NCI-H524 treated with DMSO at 0.1 percent for 48 hours (cell line): ENCODE data around the gene PADI1.
"Not testable (repeated sequence)": the region's sequence is repeated elsewhere in the genome, so short reads cannot be mapped to it uniquely, and the experiment has no call there.

Experiments used
- DNase-seq: peaks from one replicate; lab custom pipeline; 2025; lab: John Stamatoyannopoulos, UW

PADI1 gene

DNA sequence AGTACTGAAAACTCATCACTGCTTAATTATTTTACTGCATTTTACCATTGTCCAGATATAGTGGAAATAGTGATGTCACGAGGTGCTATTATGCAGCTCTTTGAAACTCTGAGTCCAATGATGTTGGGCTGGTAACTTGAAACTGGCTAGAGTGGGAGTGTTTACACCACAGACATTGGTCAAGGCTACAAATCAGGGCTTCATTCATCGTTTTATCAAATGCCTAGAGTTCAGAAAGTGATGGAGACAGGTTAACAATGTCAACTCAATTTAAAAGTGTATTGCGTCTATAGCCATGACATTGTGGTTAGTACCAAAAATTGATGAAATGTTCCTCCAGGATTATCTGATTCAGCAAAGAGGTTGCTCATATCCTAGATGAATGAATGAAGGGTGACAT lies 12.7 kb downstream of the PADI1 start:
- no peak for DNase-seq

DNA sequence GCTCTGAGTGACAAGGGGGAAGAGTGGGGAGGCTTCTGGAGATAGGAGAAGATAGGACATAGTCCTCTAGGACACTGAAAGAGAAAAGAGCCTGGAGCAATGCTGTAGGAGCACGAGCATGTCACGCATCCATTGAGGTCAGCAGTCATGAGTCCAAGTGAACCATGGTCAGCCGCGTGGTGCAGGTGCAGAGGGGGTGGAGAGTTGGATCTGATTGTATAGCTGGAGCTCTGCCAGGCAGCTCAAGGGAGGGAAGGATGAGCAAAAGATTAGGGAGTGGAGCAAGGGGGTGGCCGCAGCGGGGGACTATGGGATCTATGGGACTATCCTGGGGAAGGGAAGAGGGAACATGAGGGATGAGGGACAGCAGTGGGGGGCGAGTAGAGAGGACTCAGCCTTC lies 14.0 kb downstream of the PADI1 start:
- DNase-seq: no peak

DNA sequence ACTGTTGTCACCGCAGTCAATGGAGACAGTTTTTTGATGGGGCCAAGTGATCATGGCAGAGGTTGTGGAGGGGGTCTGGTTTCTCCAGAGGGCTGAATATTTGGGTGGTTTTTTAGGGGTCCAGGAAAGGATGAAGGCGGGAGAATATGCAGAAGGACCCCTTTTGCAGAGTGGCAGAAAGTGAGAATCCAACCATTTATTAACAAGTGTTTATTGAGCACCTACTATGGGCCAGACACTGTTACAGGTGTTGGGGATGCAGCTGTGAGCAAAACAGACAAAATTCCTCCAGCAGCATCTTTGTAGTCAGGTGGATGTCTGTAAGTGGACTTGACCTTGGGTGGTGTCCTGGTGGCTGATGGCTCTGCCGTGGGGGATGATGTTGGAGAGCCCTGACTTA lies 15.4 kb downstream of the PADI1 start:
- no peak for DNase-seq

DNA sequence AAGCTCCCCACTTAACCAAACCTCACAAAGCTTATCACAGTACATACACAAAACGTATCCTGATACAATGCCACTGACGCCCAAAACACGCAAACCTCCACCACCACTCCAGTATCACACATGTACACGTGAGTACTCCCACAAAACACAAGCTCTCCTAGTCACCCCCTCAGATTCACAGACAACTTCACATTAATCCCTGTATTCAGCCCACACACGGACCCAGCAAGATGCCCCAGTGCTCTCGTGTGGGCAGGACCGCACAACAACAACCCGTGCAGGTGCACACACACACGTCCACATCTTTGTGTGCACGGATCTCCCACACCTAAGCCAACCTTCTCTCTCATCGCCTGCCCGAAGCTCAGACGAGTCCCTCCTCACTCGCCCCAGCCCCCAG lies 17.6 kb downstream of the PADI1 start:
- DNase-seq: no peak

DNA sequence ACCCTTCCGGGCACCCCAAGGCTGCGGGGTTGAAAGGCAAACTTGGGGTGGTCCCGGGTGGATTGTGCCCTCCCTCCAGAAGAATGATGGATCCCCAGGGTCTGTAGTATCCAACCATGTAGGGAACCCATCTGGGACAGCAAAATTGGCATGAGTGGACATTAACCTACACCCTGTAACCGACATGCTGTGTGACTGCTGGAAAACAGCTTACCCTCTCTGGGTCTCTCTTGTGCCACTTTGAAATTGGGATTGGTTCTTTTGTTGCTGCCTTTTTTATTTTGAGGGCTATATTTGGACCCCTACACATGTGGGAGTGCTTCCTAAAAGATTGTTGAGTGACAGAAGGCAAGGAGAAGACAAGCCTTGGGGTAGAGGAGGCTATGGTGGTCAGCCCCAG lies 19.5 kb downstream of the PADI1 start:
- no peak for DNase-seq

DNA sequence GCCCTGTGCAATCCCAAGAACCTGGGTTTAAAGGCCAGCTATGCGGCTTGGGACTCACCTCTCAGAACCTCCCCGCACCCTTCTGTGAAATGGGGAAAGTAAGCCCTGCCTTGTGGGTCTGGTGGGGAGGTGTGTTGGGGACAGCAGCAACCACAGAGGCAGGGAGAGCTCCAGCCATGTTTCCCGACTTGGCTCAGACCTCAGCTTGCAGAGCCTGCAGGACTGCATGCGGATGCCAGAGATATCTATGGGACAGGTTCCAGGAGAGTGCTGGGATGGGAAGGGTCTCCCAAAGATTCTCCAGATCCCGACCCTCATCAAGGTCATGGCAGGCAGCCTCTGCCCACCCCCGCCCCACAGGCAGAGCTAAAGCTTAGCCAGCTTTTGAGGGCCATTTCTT lies 20.2 kb downstream of the PADI1 start:
- no peak for DNase-seq

DNA sequence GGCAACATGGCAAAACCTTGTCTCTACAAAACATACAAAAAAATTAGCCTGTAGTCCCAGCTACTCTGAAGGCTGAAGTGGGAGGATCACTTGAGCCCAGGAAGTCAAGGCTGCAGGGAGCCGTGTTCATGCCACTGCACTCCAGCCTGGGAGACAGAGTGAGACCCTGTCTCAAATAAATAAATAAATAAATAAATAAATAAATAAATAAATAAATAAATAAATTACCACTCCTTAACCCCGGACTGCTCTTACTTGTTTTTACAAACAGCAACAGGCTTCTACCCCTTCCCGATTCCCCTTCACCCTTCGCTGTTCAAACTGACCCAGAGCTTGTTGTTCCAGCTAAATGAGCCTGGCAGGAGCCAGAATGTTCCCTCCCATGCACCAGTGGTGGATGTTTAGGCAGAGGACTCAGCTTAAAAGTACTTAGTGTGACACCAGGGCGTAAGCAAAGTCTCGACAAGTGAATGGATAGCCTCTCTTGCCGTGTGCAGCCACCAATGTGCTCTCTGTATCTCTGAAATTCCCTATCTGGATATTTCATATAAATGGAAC lies 22.5 kb downstream of the PADI1 start:
- no peak for DNase-seq

DNA sequence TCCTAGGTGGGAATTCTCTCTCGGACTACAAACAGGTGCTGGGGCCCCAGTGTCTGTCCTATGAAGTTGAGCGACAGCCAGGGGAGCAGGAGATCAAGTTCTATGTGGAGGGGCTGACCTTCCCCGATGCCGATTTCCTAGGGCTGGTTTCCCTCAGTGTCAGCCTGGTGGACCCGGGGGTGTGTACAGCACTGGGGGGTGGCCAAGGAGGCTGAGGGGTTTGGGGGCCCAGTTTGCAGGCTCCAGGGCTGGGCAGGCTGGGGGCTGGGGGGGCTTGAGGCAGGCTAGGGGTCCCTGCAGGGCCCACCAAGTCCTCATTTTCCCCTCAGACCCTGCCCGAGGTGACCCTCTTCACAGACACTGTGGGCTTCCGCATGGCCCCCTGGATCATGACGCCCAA lies 23.7 kb downstream of the PADI1 start:
- no peak for DNase-seq

DNA sequence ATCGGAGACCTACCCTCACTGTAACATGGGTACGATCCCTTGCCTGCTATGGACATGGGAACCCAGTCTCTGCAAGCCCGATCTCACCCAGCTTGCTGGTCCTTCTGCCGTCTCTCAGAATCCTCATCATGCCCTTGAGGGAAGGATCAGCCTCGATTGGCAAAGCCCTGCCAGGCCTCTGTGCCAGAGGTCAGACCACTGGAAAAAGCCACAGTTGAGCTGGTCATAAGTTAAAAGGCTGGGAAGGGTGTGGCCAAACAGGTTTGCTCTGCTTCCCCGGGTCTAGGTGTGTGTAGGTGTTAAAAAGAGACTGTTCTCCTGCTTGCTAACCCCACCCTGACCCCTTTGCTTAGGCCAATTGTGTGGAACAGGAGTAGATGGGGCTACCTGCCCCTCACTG lies 24.5 kb downstream of the PADI1 start:
- DNase-seq: no peak

DNA sequence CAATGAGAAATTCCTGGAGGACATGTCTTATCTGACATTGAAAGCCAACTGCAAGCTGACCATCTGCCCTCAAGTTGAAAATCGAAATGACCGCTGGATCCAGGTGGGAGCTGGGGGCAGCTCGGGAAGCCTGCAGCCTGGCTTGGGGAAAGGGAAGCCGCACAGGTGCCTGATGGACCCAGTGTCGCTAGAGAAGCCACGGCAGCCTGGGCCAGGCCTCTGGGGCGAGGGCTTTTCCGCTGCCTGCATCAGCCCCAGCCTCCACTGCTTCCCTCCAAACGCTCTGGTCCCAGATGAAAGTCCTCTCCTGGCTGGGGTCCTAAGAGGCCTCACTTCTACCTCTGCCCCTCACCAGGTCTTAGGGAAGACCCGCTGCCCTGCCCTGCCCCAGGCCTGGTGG lies 25.2 kb downstream of the PADI1 start:
- no peak for DNase-seq

DNA sequence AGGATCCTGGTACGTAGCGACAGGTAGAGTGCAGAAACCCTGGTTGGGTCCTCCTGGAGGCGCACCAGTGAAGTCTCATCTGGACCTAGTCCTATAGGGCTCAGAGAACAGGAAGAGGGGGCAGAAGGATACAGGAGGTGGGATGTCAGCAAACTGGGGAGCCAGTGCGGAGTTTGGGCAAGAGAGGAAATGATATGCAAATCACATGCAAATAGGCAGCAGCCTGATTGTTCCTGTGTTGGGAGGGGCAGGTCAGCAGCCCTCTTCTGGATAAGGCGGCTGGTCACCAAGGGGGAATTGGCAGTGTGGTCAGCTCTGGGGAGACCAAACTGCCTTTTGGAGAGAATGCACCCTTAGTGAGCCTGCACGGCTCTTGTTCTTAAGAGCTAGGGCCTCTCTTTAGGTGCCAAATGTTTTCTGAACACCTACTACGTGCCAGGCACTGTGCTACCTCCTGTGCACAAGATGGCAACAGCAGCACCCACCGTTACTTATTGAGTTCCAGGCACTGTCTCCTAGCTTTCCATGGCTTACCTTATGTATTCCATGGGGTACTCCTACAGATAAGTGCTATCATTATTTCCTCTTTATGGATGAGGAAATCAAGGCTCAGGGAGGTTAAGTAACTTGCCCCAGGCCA lies 25.9 kb downstream of the PADI1 start:
- no peak for DNase-seq

DNA sequence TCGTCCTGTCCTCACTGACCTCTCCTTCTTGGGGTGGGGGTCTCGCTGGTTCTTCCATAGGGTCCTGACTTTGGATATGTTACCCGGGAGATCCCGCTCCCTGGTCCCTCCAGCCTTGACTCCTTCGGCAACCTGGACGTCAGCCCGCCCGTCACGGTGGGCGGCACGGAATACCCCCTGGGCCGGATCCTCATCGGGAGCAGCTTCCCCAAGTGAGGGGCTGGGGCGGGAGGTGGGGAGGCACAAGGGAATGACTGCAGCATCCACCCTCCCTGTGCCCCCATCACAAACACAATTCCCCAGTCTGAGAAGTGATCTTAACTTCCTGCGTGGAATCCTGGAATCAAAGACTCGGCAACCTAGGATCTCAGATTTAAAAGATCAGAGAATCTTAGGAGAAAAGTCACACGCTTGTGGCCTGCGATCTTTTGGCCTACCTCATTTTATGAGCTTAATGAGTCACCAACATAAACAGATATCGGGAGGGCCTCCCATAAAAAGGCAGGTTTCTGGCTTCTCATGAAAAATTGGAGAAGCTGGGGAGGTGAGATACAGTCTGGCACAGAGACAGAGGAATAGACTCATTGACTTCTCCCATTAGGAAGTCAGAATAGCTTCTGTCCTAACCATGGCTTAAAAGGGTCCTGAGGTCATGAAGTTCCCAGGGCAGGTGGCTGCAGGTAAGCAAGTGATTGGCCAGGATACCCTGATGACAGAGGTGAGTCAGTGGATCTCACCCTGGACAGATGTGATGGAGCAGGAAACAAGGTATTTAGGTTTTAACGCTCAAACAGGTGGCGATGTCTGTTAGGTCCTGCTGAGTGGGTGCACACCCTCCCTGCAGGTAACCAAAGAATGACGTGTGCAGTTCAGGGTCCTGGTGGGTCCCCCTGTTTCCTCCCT lies 28.1 kb downstream of the PADI1 start:
- DNase-seq: no peak

DNA sequence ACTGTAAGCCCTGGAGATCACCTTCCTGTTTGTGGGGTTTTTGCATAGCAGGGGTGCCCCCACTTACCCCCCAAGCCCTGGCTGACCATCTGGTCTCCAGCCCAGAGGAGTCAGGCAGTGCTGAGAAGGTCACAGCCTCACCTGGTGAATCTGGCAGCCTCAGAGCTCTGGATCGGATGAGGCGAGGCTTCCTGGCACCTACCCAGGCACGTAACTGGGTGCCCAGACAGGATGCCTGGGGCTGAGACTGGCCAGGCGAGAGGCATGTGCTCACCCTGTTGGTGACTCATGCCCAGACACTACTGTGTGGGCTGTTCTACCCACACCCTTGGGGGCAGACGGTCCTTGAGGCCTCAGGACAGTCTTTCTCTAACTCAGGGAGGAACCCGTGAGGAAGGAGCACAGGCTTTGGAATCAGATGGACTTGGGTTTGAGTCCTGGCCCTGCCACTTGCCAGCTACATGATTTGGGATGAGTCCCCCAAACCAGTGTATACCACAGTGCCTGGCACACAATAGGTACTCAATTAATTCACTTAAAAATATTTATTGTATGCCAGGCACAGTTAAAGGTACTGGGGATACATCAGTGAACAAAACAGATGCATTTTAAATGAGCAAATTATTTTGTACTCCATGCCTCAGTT lies 28.9 kb downstream of the PADI1 start:
- no peak for DNase-seq

DNA sequence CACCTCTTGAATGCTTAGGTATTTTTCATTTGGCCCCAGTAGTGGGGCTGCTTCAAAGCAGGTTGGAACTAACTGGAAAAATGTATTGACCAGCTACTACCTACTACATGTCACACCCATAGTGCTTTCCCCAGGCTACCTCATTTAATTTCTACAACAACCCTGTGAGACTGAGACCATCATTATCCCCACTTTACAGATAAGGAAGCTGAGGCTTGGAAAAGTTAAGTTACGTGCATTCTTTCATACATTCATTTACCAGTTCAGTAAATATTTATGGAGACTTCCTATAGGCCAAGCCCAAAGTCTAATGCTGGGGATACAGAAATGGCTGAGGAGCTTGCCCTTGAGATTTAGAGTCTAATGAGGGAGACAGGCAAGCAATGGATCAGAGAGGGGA lies 29.5 kb downstream of the PADI1 start:
- DNase-seq: no peak

DNA sequence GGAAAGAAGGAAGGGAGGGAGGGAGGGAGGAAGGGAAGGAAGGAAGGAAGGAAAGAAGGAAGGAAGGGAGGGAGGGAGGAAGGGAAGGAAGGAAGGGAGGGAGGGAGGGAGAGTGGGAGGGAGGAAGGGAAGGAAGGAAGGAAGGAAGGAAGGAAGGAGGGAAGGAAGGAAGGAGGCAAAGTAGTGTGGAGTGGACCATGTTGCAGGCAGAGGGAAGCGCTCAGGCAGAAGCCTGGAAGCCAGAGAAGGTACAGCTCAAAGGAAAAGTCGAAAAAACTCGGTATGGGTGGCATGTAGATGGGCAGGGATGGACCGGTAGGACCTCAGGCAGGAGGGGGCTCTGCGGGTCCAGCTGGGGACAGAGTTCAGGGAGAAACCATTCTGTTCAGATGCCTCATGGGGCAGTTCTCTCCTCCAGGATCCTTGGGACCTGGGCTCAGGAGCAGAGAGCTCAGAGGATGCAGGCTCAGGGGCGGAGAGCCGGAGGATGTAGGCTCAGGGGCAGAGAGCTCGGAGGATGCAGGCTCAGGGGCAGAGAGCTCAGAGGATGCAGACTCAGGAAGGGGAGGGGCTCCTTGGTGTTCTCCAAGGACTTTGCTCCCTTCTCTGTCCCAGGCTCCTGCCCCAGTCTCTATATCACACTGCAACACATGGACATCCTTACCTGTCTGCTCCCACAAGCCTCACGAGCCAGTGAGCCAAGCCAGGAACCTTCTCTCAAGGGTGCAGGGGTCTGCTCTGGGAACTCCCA lies 30.4 kb downstream of the PADI1 start:
- DNase-seq: no peak

DNA sequence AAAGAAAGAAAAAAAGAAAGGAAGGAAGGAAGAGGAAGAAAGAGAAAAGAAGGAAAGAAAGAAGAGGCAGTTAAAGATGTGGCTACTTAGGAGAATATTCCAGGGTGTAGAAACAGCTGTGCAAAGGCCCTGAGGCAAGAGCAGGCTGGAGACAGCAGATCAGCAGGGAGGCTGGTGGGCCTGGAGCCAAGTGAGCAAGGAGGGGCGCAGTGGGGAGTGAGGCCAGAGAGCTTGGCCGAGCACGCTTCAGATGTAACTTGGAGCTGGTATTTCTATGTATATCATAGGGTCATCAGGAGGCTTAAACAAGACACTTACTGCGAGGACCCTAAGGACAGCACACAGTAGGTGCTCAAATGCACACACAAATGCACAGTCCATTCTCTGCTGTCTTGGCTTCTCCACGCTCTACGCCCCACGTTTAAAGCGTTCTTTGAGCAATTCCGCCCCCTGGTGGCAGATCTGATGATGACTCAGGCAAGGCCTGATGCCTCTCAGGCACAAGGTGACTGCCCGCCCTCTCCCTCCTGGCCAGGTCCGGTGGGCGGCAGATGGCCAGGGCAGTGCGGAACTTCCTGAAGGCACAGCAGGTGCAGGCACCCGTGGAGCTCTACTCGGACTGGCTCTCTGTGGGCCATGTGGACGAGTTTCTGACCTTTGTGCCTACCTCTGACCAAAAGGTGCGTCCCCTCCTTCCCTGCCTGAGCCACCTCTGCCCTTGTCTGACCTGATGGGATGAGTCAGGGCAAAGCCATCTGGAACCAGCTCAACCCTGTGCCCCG lies 32.0 kb downstream of the PADI1 start:
- DNase-seq: no peak

DNA sequence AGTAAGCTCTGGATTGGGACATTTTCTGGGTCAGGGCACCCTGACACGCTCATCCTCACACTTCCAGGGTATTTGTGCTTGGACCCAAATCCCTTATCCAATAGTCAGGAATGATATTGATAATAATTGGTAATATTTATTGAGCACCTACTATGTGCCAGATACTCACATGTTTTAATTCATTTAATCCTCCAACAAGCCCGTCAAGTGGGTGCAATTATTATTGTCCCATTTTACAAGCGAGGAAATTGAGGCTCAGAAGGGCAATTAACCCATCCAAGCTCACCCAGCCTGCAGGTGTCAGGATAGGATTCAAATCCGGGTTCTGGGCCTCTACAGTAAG lies 32.6 kb downstream of the PADI1 start:
- no peak for DNase-seq

DNA sequence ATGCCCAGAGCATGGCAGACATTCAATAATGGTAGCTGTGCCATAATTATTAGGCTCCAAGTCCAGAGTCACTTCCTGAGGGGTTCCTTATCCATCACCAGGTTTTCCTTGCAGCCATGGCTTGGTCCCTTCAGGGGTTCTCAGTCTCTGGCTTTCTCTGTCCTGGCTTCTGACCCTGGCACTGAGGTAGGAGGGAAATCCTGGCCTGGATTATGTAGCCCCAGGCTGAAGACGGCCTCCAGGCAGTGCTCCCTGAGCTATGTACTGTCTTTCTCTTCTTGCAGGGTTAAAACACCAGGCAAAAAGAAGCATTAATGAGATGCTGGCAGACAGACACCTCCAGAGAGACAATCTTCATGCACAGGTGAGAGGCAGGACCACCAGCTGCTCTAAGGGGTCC lies 34.5 kb downstream of the PADI1 start:
- peak; percentile 5 for DNase-seq

DNA sequence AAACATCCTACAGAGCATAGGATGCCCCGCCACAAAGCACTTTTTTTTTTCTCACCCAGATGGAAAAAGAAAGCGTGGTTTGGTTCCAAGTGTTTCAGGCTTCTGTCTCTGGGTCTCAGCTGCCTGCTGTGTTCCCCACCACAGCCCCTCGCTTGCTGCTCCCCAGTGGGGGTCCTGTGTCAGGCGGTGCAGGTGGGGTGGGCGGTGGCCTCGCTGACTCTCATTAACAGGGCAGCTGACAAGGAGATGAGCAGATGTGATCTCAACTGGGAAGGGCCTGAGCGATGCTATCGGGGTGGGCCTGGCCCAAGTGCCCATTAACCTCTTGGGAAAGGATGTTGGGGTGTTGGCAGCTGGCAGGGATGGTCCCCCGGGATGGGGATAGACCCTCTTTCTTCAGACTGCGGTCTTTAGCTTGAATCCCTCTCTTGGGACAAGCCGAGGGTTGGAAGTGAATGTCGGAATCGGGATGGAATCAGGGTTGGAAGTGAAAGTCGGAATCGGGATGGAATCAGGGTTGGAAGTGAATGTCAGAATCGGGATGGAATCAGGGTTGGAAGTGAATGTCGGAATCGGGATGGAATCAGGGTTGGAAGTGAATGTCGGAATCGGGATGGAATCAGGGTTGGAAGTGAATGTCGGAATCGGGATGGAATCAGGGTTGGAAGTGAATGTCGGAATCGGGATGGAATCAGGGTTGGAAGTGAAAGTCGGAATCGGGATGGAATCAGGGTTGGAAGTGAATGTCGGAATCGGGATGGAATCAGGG lies 36.3 kb downstream of the PADI1 start:
- peak; percentile 5 for DNase-seq

DNA sequence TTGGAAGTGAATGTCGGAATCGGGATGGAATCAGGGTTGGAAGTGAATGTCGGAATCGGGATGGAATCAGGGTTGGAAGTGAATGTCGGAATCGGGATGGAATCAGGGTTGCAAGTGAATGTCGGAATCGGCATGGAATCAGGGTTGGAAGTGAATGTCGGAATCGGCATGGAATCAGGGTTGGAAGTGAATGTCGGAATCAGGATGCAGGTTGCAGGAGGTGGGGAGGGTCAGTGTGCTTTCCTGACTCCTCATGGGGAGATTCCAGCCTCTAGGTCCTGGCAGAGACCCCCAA lies 36.8 kb downstream of the PADI1 start:
- DNase-seq: not testable (repeated sequence)

DNA sequence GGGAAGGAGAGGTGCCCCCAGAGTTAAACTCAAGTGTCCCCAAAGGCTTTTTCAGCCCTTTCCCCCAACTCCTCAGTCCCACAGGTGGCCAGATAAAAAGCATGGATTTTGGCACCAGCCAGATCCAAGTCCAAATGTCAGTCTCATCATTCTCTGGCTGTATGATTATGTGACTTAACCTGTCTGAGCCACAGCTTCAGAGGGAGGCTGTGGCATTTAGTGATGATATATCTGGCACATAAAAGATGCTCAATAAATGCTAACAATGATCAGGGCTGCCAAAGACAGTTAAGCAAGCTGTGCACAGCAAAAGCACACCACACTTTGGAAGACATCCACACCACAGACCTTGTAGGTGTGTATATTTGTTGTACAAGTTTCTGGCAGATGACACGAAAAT lies 38.3 kb downstream of the PADI1 start:
- no peak for DNase-seq
